AG04449 (cell line): ENCODE results near the gene RUBCNL.

Experiments
- CTCF ChIA-PET: fragments of 350-600 bp; formaldehyde crosslinking; extraction: SDS; loops from one replicate; lab custom pipeline; 2021; ENCODE audit warnings: antibody characterized with exemption; lab: Yijun Ruan, JAX
- POLR2A ChIA-PET: fragments of 400-600, 350-600 bp; formaldehyde crosslinking; extraction: SDS; loops from one replicate; lab custom pipeline; 2020; ENCODE audit warnings: antibody characterized with exemption, inconsistent platforms; lab: Yijun Ruan, JAX
- DNase-seq: peaks from one replicate; pipeline ENCODE4 v3.0.0-alpha.2; 2010; ENCODE audit warnings: low read depth, low spot score
- H3K4me3 ChIP-seq: 2 replicates; pipeline ENCODE4 v1.5.1; 2011; ENCODE audit warnings: low read depth, mild to moderate bottlenecking, control low read depth, low read length
- CTCF ChIP-seq: IDR thresholded peaks from one replicate; pipeline ENCODE4 v1.5.1; 2011; ENCODE audit warnings: mild to moderate bottlenecking, moderate library complexity, low read length, control low read depth, inconsistent platforms; ENCODE audit not compliant: insufficient read depth; ENCODE audit errors: missing control alignments

The RUBCNL gene

DNA sequence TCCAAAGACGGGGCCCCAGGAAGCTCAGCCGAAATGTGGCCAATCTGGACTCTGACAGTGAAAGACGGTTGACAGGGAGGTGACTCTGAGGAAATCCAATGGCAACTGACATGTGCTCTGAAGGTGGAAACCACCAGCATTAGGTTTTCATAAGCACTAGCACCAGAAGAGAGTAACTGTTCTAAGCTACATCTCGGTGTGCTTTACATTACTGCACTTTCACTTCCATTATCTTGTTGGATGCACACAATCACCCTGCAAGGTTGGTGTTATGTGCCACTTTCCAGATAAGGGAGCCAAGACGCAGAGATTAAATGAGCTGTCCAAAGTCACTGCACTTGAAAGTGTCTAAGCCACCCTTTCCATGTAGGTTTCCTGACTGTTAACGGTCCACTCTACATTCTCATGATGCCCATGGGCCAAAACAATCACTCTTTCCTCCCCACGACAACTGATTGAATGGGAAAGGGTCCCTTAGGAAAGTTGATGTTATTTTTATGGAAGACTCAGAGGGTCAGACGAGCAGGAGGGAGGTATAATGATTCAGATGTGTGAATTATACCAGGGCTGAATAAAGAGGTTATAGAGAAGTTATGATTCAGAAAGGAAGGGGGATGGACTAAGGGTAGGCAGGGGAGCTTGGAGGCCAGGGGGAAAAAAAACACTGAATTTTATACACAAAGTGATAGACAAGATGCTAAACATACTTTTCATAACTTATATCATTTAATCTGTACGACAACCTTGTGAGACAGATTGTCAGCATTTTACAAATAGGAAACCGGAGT lies 52.8 kb downstream of the RUBCNL start:
- no peak for TF ChIP-seq CTCF
- ChIA-PET POLR2A (interaction anchor here (0.6 kb wide), 1 partner anchor 53 kb away, joined by 3 read pairs; the partner anchor contains the start of gene RUBCNL), CTCF (interaction anchor here (0.6 to 1.3 kb wide), 4 partner anchors 11 to 14 kb away, joined by 3 to 4 read pairs (median 3); no protein-coding TSS in a partner anchor)
- DNase-seq: no peak
- H3K4me3 ChIP-seq: no peak overlapping the region

DNA sequence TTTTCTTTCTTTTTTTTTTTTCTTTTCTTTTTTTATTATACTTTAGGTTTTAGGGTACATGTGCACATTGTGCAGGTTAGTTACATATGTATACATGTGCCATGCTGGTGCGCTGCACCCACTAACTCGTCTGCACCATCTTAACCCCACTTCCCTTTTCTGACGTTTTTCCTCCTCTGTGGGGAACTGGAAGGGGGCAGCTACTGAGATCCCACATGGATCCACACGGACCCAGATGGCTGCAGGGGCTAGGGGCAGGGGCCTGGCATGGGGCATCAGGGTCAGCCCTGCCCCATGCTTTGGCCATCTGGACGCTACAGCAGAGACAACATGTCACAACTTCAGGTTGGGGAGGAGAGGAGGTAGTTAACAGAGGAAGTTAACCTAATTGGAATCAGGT lies 54.3 kb downstream of the RUBCNL start:
- no peak for TF ChIP-seq CTCF
- POLR2A ChIA-PET: no interaction called here
- H3K4me3 ChIP-seq: no peak overlapping the region
- no peak for DNase-seq
- CTCF ChIA-PET: interaction anchor here (0.6 to 1.3 kb wide), 2 partner anchors 8 to 46 kb away, joined by 3 read pairs; no protein-coding TSS in a partner anchor

GRCh38 chr13:46329624-46330023 lies 57.4 kb downstream of the RUBCNL start:
- POLR2A ChIA-PET: no interaction called here
- CTCF ChIA-PET: interaction anchor here (0.9 to 1.6 kb wide), 3 partner anchors 8 to 395 kb away, joined by 3 to 8 read pairs (median 4); no protein-coding TSS in a partner anchor
- no peak for TF ChIP-seq CTCF
- no peak overlapping the region for H3K4me3 ChIP-seq
- DNase-seq: no peak

- no peak overlapping the region for H3K4me3 ChIP-seq
- ChIA-PET POLR2A (no interaction called here), CTCF (interaction anchor here (1.0 kb wide), 1 partner anchor 185 kb away, joined by 3 read pairs; no protein-coding TSS in a partner anchor)
- TF ChIP-seq CTCF: no peak
- no peak for DNase-seq
Measured at GRCh38 chr13:46327246-46327645, 59.8 kb downstream of the RUBCNL start.

- ChIA-PET POLR2A (no interaction called here), CTCF (interaction anchor here (0.9 to 4.4 kb wide), 5 partner anchors 11 to 199 kb away, joined by 3 to 44 read pairs (median 3); no protein-coding TSS in a partner anchor)
- no peak overlapping the region for H3K4me3 ChIP-seq
- no peak for TF ChIP-seq CTCF
- no peak for DNase-seq
Measured at GRCh38 chr13:46324976-46325375, 62.1 kb downstream of the RUBCNL start.
